HS-27A (cell line): ENCODE measurements around the gene ABCG1.
"Not testable (repeated sequence)": the region's sequence is repeated elsewhere in the genome, so short reads cannot be mapped to it uniquely, and the experiment has no call there.

Experiments used
- DNase-seq: peaks from one replicate; pipeline ENCODE4 v3.0.0-alpha.2; 2012; ENCODE audit warnings: low read depth, missing footprints

ABCG1 gene

GRCh38 chr21:42218836-42219605 lies at the start of gene ABCG1:
Gene ABCG1 (plus strand): TSS chr21:42219140. CDS start chr21:42219263, 123 bp downstream.
- DNase-seq: no peak

- DNase-seq: no peak
Observed at GRCh38 chr21:42169758-42170157, 49.2 kb upstream of the ABCG1 start.

- no peak for DNase-seq
Observed at GRCh38 chr21:42171091-42172053, 47.6 kb upstream of the ABCG1 start.

GRCh38 chr21:42172596-42173483 lies 46.1 kb upstream of the ABCG1 start:
- no peak for DNase-seq

- no peak for DNase-seq
Observed at GRCh38 chr21:42174173-42174572, 44.8 kb upstream of the ABCG1 start.

- DNase-seq: no peak
Observed at GRCh38 chr21:42175110-42175710, 43.7 kb upstream of the ABCG1 start.

- DNase-seq: no peak
Observed at GRCh38 chr21:42176859-42177258, 42.1 kb upstream of the ABCG1 start.

- DNase-seq: no peak
Observed at GRCh38 chr21:42179316-42179715, 39.6 kb upstream of the ABCG1 start.

- DNase-seq: not testable (repeated sequence)
Observed at GRCh38 chr21:42180001-42180400, 38.9 kb upstream of the ABCG1 start.

- DNase-seq: no peak
Observed at GRCh38 chr21:42182713-42183371, 36.1 kb upstream of the ABCG1 start.

- DNase-seq: no peak
Observed at GRCh38 chr21:42183374-42184266, 35.3 kb upstream of the ABCG1 start.

- DNase-seq: no peak
Observed at GRCh38 chr21:42186591-42186990, 32.3 kb upstream of the ABCG1 start.

GRCh38 chr21:42187976-42188653 lies 30.8 kb upstream of the ABCG1 start:
- no peak for DNase-seq

- DNase-seq: no peak
Observed at GRCh38 chr21:42188663-42189062, 30.3 kb upstream of the ABCG1 start.

GRCh38 chr21:42189431-42189830 lies 29.5 kb upstream of the ABCG1 start:
- DNase-seq: no peak

GRCh38 chr21:42189860-42190485 lies 29.0 kb upstream of the ABCG1 start:
- DNase-seq: no peak

GRCh38 chr21:42190486-42190863 lies 28.5 kb upstream of the ABCG1 start:
- DNase-seq: no peak

GRCh38 chr21:42191064-42191463 lies 27.9 kb upstream of the ABCG1 start:
- no peak for DNase-seq
